PFSK-1 (cell line): ENCODE results near the gene MIEF1. TPM values are rescaled to one million over a fixed set of nuclear protein-coding genes. Genes with fewer than 3 reads are reported as not detected.

Experiments used
- FOXP2 ChIP-seq: optimal IDR thresholded peaks from 2 replicates; pipeline ENCODE3; 2011; ENCODE audit warnings: borderline replicate concordance, control low read depth, inconsistent platforms; ENCODE audit not compliant: insufficient read depth; ENCODE audit errors: extremely low read length, extremely low read depth
- POLR2AphosphoS5 ChIP-seq: IDR thresholded peaks from 2 replicates; pipeline ENCODE4 v1.6.1; 2012; ENCODE audit warnings: low read depth, mild to moderate bottlenecking, control low read depth, low read length, moderate library complexity
- SIN3A ChIP-seq: IDR thresholded peaks from 2 replicates; pipeline ENCODE4 v1.6.1; 2012; ENCODE audit warnings: mild to moderate bottlenecking, low read length, moderate library complexity, borderline replicate concordance; ENCODE audit not compliant: insufficient read depth
- TAF1 ChIP-seq: IDR thresholded peaks from 2 replicates; pipeline ENCODE4 v1.6.1; 2012; ENCODE audit warnings: low read length, control low read depth, borderline replicate concordance; ENCODE audit not compliant: insufficient read depth
- polyA plus RNA-seq: library from polyadenylated mRNA; unstranded; fragments of >200 nt; gene quantifications from one replicate; pipeline ENCODE4 v1.2.1, GENCODE V29; 2012; ENCODE audit warnings: low read depth, missing spikeins; ENCODE audit not compliant: insufficient read length
- TF ChIP-seq, protein P1 (sequence below), 2 experiments: IDR thresholded peaks; 2 replicates each; pipeline versions ENCODE4 v1.6.1 to v1.8.0; 2011 to 2012; ENCODE audit warnings: low read depth in 2 of 2, low read length in 2 of 2, control low read depth in 1 of 2, inconsistent platforms in 1 of 2, mild to moderate bottlenecking in 1 of 2, moderate library complexity in 1 of 2; ENCODE audit not compliant: insufficient read depth in 1 of 2

Gene MIEF1
- polyA plus RNA-seq, result 57.0 TPM

DNA sequence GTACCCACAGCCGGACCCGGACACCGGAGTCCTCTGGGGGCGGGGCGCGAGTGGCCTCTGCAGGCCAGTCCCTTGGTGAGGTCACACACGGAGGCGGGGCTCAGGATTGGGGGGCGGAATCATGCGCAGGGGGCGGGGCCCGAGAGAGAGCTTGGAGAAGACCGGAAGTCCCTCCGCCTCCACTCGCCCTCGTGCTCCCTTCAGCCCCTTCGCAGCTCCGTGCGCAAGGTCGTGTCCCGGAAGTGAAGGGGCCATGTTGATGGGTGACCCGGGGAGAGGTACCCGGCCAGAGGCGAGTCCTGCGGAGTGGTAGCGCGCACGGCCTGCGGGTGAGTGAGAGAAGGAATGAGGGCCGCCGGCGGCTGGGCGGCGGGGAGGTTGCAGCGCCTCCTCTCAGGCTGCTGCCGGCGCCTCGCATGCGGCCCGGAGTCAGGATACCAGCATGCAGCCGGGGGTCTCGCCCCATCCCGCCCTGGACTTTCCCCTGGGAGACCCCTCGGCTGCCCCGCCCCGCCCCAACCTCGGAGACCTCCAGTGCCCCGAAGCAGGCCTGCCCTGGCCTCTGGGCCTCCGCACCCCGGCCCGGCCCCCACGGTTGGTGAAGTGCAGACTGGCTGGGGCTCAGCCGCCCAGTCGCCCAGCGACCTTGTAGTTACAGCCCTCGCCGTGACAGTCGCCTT lies at the start of gene MIEF1:
MIEF1 (plus strand) TSS at position 182 of the 680 bp plus-strand sequence. CDS start 9,005 bp downstream, outside the sequence.
- TF ChIP-seq FOXP2 (peak; percentile 70), POLR2AphosphoS5 (peak; percentile 76), SIN3A (0 out of 2 replicates have a peak, but pooled peaks have one; percentile 39), TAF1 (peak; percentile 66; the same call in 1 of the 2 replicates)
- TF ChIP-seq, protein P1, sequence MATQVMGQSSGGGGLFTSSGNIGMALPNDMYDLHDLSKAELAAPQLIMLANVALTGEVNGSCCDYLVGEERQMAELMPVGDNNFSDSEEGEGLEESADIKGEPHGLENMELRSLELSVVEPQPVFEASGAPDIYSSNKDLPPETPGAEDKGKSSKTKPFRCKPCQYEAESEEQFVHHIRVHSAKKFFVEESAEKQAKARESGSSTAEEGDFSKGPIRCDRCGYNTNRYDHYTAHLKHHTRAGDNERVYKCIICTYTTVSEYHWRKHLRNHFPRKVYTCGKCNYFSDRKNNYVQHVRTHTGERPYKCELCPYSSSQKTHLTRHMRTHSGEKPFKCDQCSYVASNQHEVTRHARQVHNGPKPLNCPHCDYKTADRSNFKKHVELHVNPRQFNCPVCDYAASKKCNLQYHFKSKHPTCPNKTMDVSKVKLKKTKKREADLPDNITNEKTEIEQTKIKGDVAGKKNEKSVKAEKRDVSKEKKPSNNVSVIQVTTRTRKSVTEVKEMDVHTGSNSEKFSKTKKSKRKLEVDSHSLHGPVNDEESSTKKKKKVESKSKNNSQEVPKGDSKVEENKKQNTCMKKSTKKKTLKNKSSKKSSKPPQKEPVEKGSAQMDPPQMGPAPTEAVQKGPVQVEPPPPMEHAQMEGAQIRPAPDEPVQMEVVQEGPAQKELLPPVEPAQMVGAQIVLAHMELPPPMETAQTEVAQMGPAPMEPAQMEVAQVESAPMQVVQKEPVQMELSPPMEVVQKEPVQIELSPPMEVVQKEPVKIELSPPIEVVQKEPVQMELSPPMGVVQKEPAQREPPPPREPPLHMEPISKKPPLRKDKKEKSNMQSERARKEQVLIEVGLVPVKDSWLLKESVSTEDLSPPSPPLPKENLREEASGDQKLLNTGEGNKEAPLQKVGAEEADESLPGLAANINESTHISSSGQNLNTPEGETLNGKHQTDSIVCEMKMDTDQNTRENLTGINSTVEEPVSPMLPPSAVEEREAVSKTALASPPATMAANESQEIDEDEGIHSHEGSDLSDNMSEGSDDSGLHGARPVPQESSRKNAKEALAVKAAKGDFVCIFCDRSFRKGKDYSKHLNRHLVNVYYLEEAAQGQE (IDR thresholded peaks at IDR 0.05; ENCODE audit: insufficient read depth in 1 of 2, low read depth in 2 of 2, low read length in 2 of 2), result no peak

DNA sequence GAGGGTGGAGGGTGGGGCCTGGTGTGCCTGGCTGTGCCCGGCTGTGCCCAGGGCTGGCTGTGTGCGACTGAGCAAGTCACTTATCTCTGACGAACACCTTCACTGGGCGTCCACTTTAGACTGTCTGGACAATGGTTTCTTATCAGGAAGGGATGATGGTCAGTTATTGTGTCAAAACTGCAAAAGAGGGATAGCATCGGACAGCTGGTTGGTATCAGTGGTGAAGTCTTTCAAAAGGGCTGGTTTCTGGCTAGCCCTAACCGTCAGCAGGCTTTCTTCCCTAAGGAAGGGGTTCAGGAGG lies 49.4 kb upstream of the MIEF1 start:
- TF ChIP-seq, protein P1 (IDR thresholded peaks at IDR 0.05; ENCODE audit: insufficient read depth in 1 of 2, low read depth in 2 of 2, low read length in 2 of 2), result no peak
- TF ChIP-seq FOXP2, result no peak
- no peak for TF ChIP-seq SIN3A
- no peak for TF ChIP-seq POLR2AphosphoS5
- TF ChIP-seq TAF1, result no peak

DNA sequence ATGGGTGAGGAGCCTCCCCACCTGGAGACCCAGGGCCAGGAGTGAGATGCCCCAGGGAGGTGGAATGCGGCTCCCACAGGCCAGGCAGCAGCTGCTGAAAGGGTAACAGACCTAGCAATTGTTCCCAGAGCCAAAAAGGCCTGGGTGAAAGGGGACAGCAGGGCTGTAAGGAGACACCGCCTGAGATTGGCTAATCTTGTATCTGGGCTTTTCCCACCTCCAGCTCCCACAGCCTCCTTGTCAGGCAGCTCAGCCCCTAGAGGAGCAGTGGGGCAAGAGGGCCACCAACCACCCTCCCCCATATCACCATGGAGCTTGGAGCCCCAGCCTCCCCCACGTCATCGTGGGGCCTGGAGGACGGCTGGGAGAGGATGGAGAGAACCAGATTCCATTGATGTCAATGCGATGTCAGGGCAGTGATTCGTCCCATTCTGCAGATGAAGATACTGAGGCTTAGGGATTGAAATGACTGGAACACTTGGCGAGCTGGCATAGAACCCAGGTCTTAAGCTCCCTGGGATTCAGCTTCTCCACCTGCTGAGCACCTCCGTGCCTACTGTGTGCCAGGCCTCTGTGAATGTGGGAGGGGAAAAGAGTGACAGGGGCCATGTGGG lies 48.2 kb upstream of the MIEF1 start:
- TF ChIP-seq SIN3A (no peak), POLR2AphosphoS5 (no peak), TAF1 (no peak), FOXP2 (no peak)
- TF ChIP-seq, protein P1 (IDR thresholded peaks at IDR 0.05; ENCODE audit: insufficient read depth in 1 of 2, low read depth in 2 of 2, low read length in 2 of 2), result no peak

DNA sequence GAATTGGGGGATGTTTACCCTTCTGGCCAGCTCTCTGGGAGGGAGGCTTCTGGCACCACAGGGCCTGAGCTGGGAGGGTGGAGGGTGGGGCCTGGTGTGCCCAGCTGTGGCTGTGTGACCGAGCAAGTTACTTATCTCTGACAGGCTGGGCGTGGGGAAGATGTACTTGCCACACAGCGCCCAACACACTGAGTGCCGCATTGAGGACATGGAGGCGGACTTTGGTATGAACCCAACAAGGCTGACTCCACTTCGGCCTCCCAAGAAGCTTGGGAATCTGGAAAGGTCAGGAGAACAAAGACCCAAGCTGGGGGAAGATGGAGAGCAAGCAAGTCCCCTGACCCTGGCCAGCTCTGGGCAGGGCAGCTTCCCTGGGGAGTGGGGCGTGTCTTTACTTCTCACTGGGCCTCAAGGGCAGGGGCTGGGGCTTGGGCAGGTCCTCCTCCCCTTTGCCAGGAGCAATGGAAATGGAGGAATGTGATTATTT lies 47.7 kb upstream of the MIEF1 start:
- no peak for TF ChIP-seq TAF1

DNA sequence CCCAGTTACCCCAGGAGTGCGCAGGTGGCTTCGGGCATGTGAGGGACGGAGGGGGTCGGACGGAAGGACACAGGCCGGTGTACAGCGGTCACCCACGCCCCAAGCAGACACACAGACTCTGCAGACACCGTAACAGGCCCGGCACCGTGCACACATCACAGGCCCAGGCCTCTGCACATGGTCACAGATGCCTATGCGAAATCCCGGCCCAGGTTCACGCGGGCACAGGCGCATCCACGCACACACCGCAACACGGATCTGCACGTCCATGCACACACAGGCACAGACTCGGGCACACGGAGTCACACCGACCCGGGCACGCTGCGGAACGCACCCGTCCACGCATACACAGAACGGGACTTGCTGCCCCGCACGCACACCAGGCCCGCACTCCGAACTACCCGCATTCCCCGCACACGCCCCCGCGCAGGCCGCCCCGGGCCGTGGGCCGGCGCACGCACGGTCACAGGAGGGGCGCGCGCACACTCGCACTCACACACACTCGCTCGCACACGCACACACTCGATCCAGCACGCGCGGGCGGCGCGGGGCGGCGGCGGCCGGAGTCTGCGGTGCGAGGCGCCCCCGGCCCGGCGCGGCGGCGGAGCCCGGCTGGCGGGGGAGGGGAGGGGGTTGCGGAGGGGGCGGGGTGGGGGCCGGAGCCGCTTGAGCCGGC lies 45.4 kb upstream of the MIEF1 start, which contains the start of gene MGAT3:
MGAT3 (plus strand) TSS at position 491 of the 676 bp plus-strand sequence. CDS start 30,336 bp downstream, outside the sequence.
- TF ChIP-seq, protein P1 (IDR thresholded peaks at IDR 0.05; ENCODE audit: insufficient read depth in 1 of 2, low read depth in 2 of 2, low read length in 2 of 2), result no peak
- TF ChIP-seq TAF1, result no peak
- TF ChIP-seq SIN3A, result no peak
- TF ChIP-seq FOXP2, result no peak
- no peak for TF ChIP-seq POLR2AphosphoS5
